Upper lobe of left lung (tissue), 6 donors: ENCODE measurements around the gene AFTPH. TPM values are rescaled to one million over a fixed set of nuclear protein-coding genes. Genes with fewer than 3 reads are reported as not detected.
A peak's percentile ranks its signal among the peaks of the same experiment; 100 is the strongest.

Experiments
- ATAC-seq, 2 donors: fragments of 200-7000 bp; cut with Tn5 transposase; one replicate each; pipeline ENCODE4 v1.9.1; 2022; ENCODE audit warnings: mild to moderate bottlenecking in 2 of 2, moderate library complexity in 2 of 2; ENCODE audit not compliant: low FRiP score in 2 of 2
- DNase-seq, 2 donors: peaks; one replicate each; pipeline ENCODE4 v3.0.0-alpha.2; 2019 to 2020
- H3K27ac ChIP-seq, 4 donors: fragments of 200-600 bp; sonication (generic); one replicate each; pipeline ENCODE4 v1.5.1; 2016 to 2019
- H3K27me3 ChIP-seq, 4 donors: fragments of 200-600 bp; sonication (generic); one replicate each; pipeline ENCODE4 v1.5.1; 2017 to 2019
- H3K36me3 ChIP-seq, 4 donors: fragments of 200-600 bp; sonication (generic); one replicate each; pipeline ENCODE4 v1.5.1; 2016 to 2019
- H3K4me1 ChIP-seq, 4 donors: fragments of 200-600 bp; sonication (generic); one replicate each; pipeline ENCODE4 v1.5.1; 2018 to 2019
- H3K4me3 ChIP-seq, 4 donors: fragments of 200-600 bp; sonication (generic); one replicate each; pipeline ENCODE4 v1.5.1; 2017 to 2019; ENCODE audit warnings: mild to moderate bottlenecking in 2 of 4, moderate library complexity in 1 of 4
- H3K9me3 ChIP-seq, 4 donors: fragments of 200-600 bp; sonication (generic); one replicate each; pipeline ENCODE4 v1.5.1; 2018 to 2019
- CTCF ChIP-seq, 6 experiments: fragments of 450-650 bp in 4 of 6; fragments of 200-600 bp in 2 of 6; sonication (generic) in 2 of 6; IDR thresholded peaks; one replicate each; pipeline ENCODE4 v1.5.1; 2016 to 2019; ENCODE audit warnings: antibody characterized with exemption in 6 of 6
- EP300 ChIP-seq, 4 donors: sonication (generic); formaldehyde crosslinking; IDR thresholded peaks; one replicate each; pipeline ENCODE4 v1.5.1; 2017; ENCODE audit warnings: antibody characterized with exemption in 4 of 4, control low read depth in 2 of 4
- POLR2A ChIP-seq, 4 donors: fragments of 450-650 bp; IDR thresholded peaks; one replicate each; pipeline ENCODE4 v1.5.1; 2016 to 2017; ENCODE audit warnings: antibody characterized with exemption in 4 of 4, mild to moderate bottlenecking in 2 of 4
- POLR2AphosphoS5 ChIP-seq, 2 donors: sonication (generic); formaldehyde crosslinking; IDR thresholded peaks; one replicate each; pipeline ENCODE4 v1.5.1; 2017; ENCODE audit warnings: antibody characterized with exemption in 2 of 2
- WGBS, 2 donors: methylation state at CpG; one replicate each; pipeline ENCODE4 v1.1.5; 2017 to 2018; 5-methylcytosine and 5-hydroxymethylcytosine counted together
- total RNA-seq, 6 donors: library from RNA; depleted of rRNA in 4 of 6; stranded (reverse); fragments of >200 nt in 4 of 6; gene quantifications; one replicate each; pipeline versions ENCODE4 v1.1.0 to v1.2.1, GENCODE V29; 2016 to 2021
- donor health status: DM: no; HTN: no; CAD: no; lungs with moderate emphysema.
- donor health status: DM: no; HTN: yes; CAD: no; lungs with severe emphysema.

Gene AFTPH
- total RNA-seq, 6 donors from 2014 or later: 21.5 to 72.9 (median 35.4) TPM

GRCh38 chr2:64498438-64498837, 25.7 kb upstream of the AFTPH start:
- no peak for ATAC-seq
- H3K27ac ChIP-seq: no peak overlapping the region
- H3K4me3 ChIP-seq: no peak overlapping the region
- WGBS, 2 donors: 85 to 100% methylated on average over 1 of the region's 1 CpG
- no peak for DNase-seq
- no peaks in the 10 kb centered on the region for H3K9me3 ChIP-seq
- no peaks in the 10 kb centered on the region for H3K27me3 ChIP-seq
- no peak for TF ChIP-seq POLR2AphosphoS5 (IDR thresholded peaks at IDR 0.05)
- no peak for TF ChIP-seq EP300 (IDR thresholded peaks at IDR 0.05)
- TF ChIP-seq CTCF (IDR thresholded peaks at IDR 0.05): no peak
- no peak for TF ChIP-seq POLR2A (IDR thresholded peaks at IDR 0.05)
- H3K4me1 ChIP-seq: no peaks in the 10 kb centered on the region
- H3K36me3 ChIP-seq: no peaks in the 10 kb centered on the region

GRCh38 chr2:64500549-64500948, 23.6 kb upstream of the AFTPH start:
- TF ChIP-seq POLR2A (IDR thresholded peaks at IDR 0.05): no peak
- no peak for TF ChIP-seq EP300 (IDR thresholded peaks at IDR 0.05)
- 93 to 94% methylated on average over 5 of the region's 5 CpGs for WGBS, 2 donors

DNA sequence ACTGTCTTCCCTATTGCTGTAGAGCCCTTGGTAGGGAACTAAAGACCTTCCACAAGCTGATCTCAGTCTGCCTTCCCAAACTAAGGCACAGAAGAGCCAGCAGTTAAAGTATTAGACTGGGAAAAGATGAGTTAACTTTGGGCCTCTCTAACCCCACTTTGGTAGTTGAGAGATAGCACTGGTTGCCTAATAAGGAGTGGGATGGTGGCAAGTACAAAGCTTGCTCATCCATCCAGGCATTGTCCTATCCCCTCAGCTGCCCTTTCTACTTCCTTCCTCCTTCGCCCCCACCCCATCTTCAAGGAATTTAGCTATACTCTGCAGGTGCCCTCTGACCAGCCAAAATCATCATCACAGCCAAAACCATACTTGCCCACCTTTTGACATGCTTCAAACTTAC, 22.2 kb upstream of the AFTPH start:
- ATAC-seq: no peak
- Histone ChIP-seq H3K36me3 (no peaks in the 10 kb centered on the region), H3K4me3 (no peak overlapping the region), H3K27ac (no peak overlapping the region), H3K4me1 (no peaks in the 10 kb centered on the region), H3K9me3 (no peaks in the 10 kb centered on the region), H3K27me3 (no peaks in the 10 kb centered on the region)
- 67 to 68% methylated on average over 1 of the region's 1 CpG for WGBS, 2 donors
- DNase-seq: no peak
- no peak for TF ChIP-seq CTCF (IDR thresholded peaks at IDR 0.05)
- TF ChIP-seq EP300 (IDR thresholded peaks at IDR 0.05): no peak
- no peak for TF ChIP-seq POLR2AphosphoS5 (IDR thresholded peaks at IDR 0.05)
- no peak for TF ChIP-seq POLR2A (IDR thresholded peaks at IDR 0.05)

More at GRCh38 chr2:64500549-64500948, 23.6 kb upstream of the AFTPH start:
- H3K4me3 ChIP-seq: no peak overlapping the region
- H3K36me3 ChIP-seq: no peaks in the 10 kb centered on the region
- H3K27ac ChIP-seq: no peak overlapping the region
- DNase-seq (no peak), ATAC-seq (no peak)
- H3K4me1 ChIP-seq: no peaks in the 10 kb centered on the region
- no peaks in the 10 kb centered on the region for H3K9me3 ChIP-seq
- H3K27me3 ChIP-seq: no peaks in the 10 kb centered on the region

- H3K27me3 ChIP-seq: no peaks in the 10 kb centered on the region
- ATAC-seq: no peak
- H3K4me1 ChIP-seq: no peaks in the 10 kb centered on the region
- H3K36me3 ChIP-seq: no peaks in the 10 kb centered on the region
- 89 to 92% methylated on average over 4 of the region's 4 CpGs for WGBS, 2 donors
- no peak for DNase-seq
- no peak overlapping the region for H3K4me3 ChIP-seq
- TF ChIP-seq POLR2AphosphoS5 (IDR thresholded peaks at IDR 0.05): no peak
- TF ChIP-seq CTCF (IDR thresholded peaks at IDR 0.05): no peak
- no peak for TF ChIP-seq POLR2A (IDR thresholded peaks at IDR 0.05)
- TF ChIP-seq EP300 (IDR thresholded peaks at IDR 0.05): no peak
- no peak overlapping the region for H3K27ac ChIP-seq
- H3K9me3 ChIP-seq: no peaks in the 10 kb centered on the region
Observed at GRCh38 chr2:64502860-64503259, 21.3 kb upstream of the AFTPH start.

DNA sequence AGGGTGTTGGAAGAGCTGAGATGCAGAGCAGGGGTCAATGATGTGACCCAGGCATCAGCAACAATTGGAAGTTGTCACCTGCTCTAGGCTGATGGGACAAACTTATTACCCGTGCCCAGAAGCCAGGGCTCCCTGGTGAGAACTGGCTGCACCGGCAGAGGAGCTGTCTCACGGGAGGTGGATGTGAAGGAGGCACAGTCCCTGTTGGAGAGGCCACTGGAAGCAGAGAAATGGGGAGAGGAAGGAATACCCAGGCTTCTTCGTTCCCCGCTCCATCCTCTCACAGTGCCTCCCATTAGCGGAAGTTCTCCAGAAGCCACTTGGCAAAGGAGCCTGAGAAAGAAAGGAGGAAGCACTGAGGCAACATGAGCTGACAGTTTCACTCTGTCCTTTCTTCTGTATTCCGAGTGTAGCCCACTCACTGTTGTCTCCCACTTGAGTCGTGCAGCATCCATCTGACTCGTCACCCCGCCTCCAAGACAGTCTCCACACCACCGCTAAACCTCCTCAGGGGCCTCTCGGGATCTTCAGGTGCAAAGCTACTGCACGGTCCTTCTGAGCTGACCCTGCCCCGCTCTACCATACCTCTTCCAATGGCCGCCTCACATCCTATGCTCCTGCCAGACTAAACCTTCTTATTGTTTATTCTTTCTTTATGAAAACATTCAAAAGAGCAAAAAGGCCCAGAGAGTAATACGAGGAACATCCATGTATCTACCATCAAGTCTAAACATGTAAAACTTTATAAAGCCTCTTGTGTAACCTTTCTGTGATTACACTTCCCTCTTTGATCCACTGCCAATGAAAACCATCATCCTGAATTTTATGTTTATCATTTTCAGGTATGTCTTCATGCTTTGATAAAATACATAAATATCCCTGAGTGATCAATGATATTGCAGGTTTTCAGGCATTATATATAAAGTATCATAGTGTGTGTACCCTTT, 19.1 kb upstream of the AFTPH start:
- no peaks in the 10 kb centered on the region for H3K9me3 ChIP-seq
- DNase-seq (no peak), ATAC-seq (peak in 1 of 2 donors; percentile 68)
- H3K27me3 ChIP-seq: no peaks in the 10 kb centered on the region
- no peaks in the 10 kb centered on the region for H3K4me1 ChIP-seq
- H3K36me3 ChIP-seq: no peaks in the 10 kb centered on the region
- no peak overlapping the region for H3K4me3 ChIP-seq
- WGBS, 2 donors: 79 to 82% methylated on average over 16 of the region's 16 CpGs
- no peak overlapping the region for H3K27ac ChIP-seq
- TF ChIP-seq CTCF (IDR thresholded peaks at IDR 0.05) (no peak), POLR2AphosphoS5 (IDR thresholded peaks at IDR 0.05) (no peak), POLR2A (IDR thresholded peaks at IDR 0.05) (no peak), EP300 (IDR thresholded peaks at IDR 0.05) (no peak)
